ENCODE data around the gene SYS1. TPM values are rescaled to one million over a fixed set of nuclear protein-coding genes. Genes with fewer than 3 reads are reported as not detected.

Gene SYS1
- total RNA-seq, 1 donor from 2014 or later, result 20.0 TPM

- TF ChIP-seq CTCF (IDR thresholded peaks at IDR 0.05; ENCODE audit: unreplicated experiment), result no peak
- Mint-ChIP-seq H3K9me3 (ENCODE audit: unreplicated experiment) (no peaks in the 10 kb centered on the region), H3K27me3 (ENCODE audit: unreplicated experiment) (peaks cover 4% of the 10 kb centered on the region), H3K27ac (ENCODE audit: unreplicated experiment) (peak within 1 kb of the TSS; percentile 81), H3K4me3 (ENCODE audit: unreplicated experiment) (peak within 1 kb of the TSS; percentile 95), H3K4me1 (ENCODE audit: unreplicated experiment) (peaks cover 11% of the 10 kb centered on the region), H3K36me3 (ENCODE audit: low read depth, unreplicated experiment) (peaks cover 27% of the 10 kb centered on the region)
- peak; percentile 78 for DNase-seq (ENCODE audit: low spot score)
Observed at GRCh38 chr20:45415822-45416637, 53.1 kb downstream of the SYS1 start, which contains the start of gene PIGT. Gene PIGT, plus strand, starts transcription at chr20:45416141. Its CDS starts 16 bp downstream, at chr20:45416157.

- peaks cover 27% of the 10 kb centered on the region for H3K36me3 Mint-ChIP-seq (ENCODE audit: low read depth, unreplicated experiment)
- no peaks in the 10 kb centered on the region for H3K9me3 Mint-ChIP-seq (ENCODE audit: unreplicated experiment)
- H3K27me3 Mint-ChIP-seq (ENCODE audit: unreplicated experiment), result peaks cover 4% of the 10 kb centered on the region
- peaks cover 11% of the 10 kb centered on the region for H3K4me1 Mint-ChIP-seq (ENCODE audit: unreplicated experiment)
- TF ChIP-seq CTCF (IDR thresholded peaks at IDR 0.05; ENCODE audit: unreplicated experiment), result no peak
- peak overlapping the region; percentile 95 for H3K4me3 Mint-ChIP-seq (ENCODE audit: unreplicated experiment)
- peak overlapping the region; percentile 40 for H3K27ac Mint-ChIP-seq (ENCODE audit: unreplicated experiment)
- no peak for DNase-seq (ENCODE audit: low spot score)
Observed at GRCh38 chr20:45416917-45417316, 54.0 kb downstream of the SYS1 start.

Other genes with a start within 250 kb of the SYS1 start
- not detected for gene WFDC5, start 248.0 kb upstream of the SYS1 start, total RNA-seq (ENCODE audit: unreplicated experiment)
- not detected for gene WFDC12, start 238.7 kb upstream of the SYS1 start, total RNA-seq (ENCODE audit: unreplicated experiment)
- gene PI3, start 188.3 kb upstream of the SYS1 start, total RNA-seq (ENCODE audit: unreplicated experiment), result not detected
- not detected for gene SEMG1, start 156.1 kb upstream of the SYS1 start, total RNA-seq (ENCODE audit: unreplicated experiment)
- not detected for gene SEMG2, start 141.8 kb upstream of the SYS1 start, total RNA-seq (ENCODE audit: unreplicated experiment)
- 0.82 TPM for gene SLPI, start 108.6 kb upstream of the SYS1 start, total RNA-seq (ENCODE audit: unreplicated experiment)
- gene RBPJL, start 56.3 kb upstream of the SYS1 start, total RNA-seq (ENCODE audit: unreplicated experiment), result not detected
- gene MATN4, start 54.9 kb upstream of the SYS1 start, total RNA-seq (ENCODE audit: unreplicated experiment), result not detected
- gene SDC4, start 14.7 kb upstream of the SYS1 start, total RNA-seq (ENCODE audit: unreplicated experiment), result 7.4 TPM
- not detected for gene TP53TG5, start 15.2 kb downstream of the SYS1 start, total RNA-seq (ENCODE audit: unreplicated experiment)
- 2.0 TPM for gene DBNDD2, start 45.1 kb downstream of the SYS1 start, total RNA-seq (ENCODE audit: unreplicated experiment)
- 68.6 TPM for gene PIGT, start 53.0 kb downstream of the SYS1 start, total RNA-seq (ENCODE audit: unreplicated experiment)
- gene WFDC2, start 106.6 kb downstream of the SYS1 start, total RNA-seq (ENCODE audit: unreplicated experiment), result 4.6 TPM
- not detected for gene SPINT3, start 152.5 kb downstream of the SYS1 start, total RNA-seq (ENCODE audit: unreplicated experiment)
- not detected for gene WFDC6, start 176.3 kb downstream of the SYS1 start, total RNA-seq (ENCODE audit: unreplicated experiment)
- gene EPPIN, start 184.2 kb downstream of the SYS1 start, total RNA-seq (ENCODE audit: unreplicated experiment), result not detected
- gene WFDC8, start 216.1 kb downstream of the SYS1 start, total RNA-seq (ENCODE audit: unreplicated experiment), result not detected